ENCODE data around the gene ITLN1.
"Not testable (repeated sequence)": the region's sequence is repeated elsewhere in the genome, so short reads cannot be mapped to it uniquely, and the experiment has no call there.

ITLN1 gene

GRCh38 chr1:160916666-160917065 lies 31.7 kb upstream of the ITLN1 start:
- no peak overlapping the region for H2BK15ac ChIP-seq (ENCODE audit: low read length)
- H3K36me3 ChIP-seq (replicated peaks in 1 of 2; ENCODE audit: control insufficient read depth in 2 of 2, insufficient read depth in 2 of 2, low read length in 2 of 2) = no peaks in the 10 kb centered on the region
- H2BK120ac ChIP-seq (ENCODE audit: low read depth, low read length) = no peak overlapping the region
- H2AFZ ChIP-seq (ENCODE audit: low read length) = no peak overlapping the region
- H3K4me2 ChIP-seq (ENCODE audit: insufficient read depth, low read length, poor library complexity, severe bottlenecking) = no peak overlapping the region
- no peaks in the 10 kb centered on the region for H3K9me3 ChIP-seq (replicated peaks in 1 of 2; ENCODE audit: control insufficient read depth in 2 of 2, insufficient read depth in 1 of 2, low read depth in 1 of 2, low read length in 2 of 2)
- no peaks in the 10 kb centered on the region for H3K4me1 ChIP-seq (ENCODE audit: control insufficient read depth in 2 of 2, insufficient read depth in 1 of 2, low read depth in 1 of 2, low read length in 2 of 2)
- H3K23ac ChIP-seq (ENCODE audit: low read depth, low read length, poor library complexity) = no peak overlapping the region
- DNase-seq (ENCODE audit: low spot score) = no peak
- no peak overlapping the region for H4K8ac ChIP-seq (ENCODE audit: low read depth, low read length)
- H3K4me3 ChIP-seq (ENCODE audit: low read length in 2 of 2) = no peak overlapping the region
- H3K27me3 ChIP-seq (ENCODE audit: control insufficient read depth in 3 of 3, insufficient read depth in 3 of 3, low read depth in 1 of 3, low read length in 3 of 3) = no peaks in the 10 kb centered on the region
- no peak overlapping the region for H3K27ac ChIP-seq (replicated peaks; ENCODE audit: low read length)
- H3K4ac ChIP-seq (ENCODE audit: low read length) = no peak overlapping the region
- H2AK5ac ChIP-seq (ENCODE audit: low read depth, low read length) = no peak overlapping the region
- no peak overlapping the region for H2BK5ac ChIP-seq (ENCODE audit: low read length)
- no peak overlapping the region for H2BK12ac ChIP-seq (ENCODE audit: low read length)
- WGBS, 2 donors (ENCODE audit: extremely low coverage in 2 of 2, insufficient read length in 2 of 2, insufficient replicate concordance in 1 of 2) = no CpG with 5 or more reads among the region's 2 CpGs
- no peak overlapping the region for H3K9ac ChIP-seq (ENCODE audit: low read depth, low read length, poor library complexity)
- H3K18ac ChIP-seq (ENCODE audit: low read length) = no peak overlapping the region
- no peak overlapping the region for H3K14ac ChIP-seq (ENCODE audit: low read length)
- H3K79me1 ChIP-seq (ENCODE audit: low read depth, low read length) = no peaks in the 10 kb centered on the region
- H4K91ac ChIP-seq (ENCODE audit: low read depth, low read length, poor library complexity) = no peak overlapping the region

GRCh38 chr1:160913229-160913628 lies 28.2 kb upstream of the ITLN1 start:
- not testable (repeated sequence) for H3K14ac ChIP-seq (ENCODE audit: low read length); H3K79me1 ChIP-seq (ENCODE audit: low read depth, low read length); H3K27me3 ChIP-seq (ENCODE audit: control insufficient read depth in 3 of 3, insufficient read depth in 3 of 3, low read depth in 1 of 3, low read length in 3 of 3); H2BK12ac ChIP-seq (ENCODE audit: low read length); H2BK120ac ChIP-seq (ENCODE audit: low read depth, low read length); H3K27ac ChIP-seq (replicated peaks; ENCODE audit: low read length); H3K4me2 ChIP-seq (ENCODE audit: insufficient read depth, low read length, poor library complexity, severe bottlenecking); H4K8ac ChIP-seq (ENCODE audit: low read depth, low read length); H3K18ac ChIP-seq (ENCODE audit: low read length); H2AFZ ChIP-seq (ENCODE audit: low read length); H2AK5ac ChIP-seq (ENCODE audit: low read depth, low read length); H3K4me3 ChIP-seq (ENCODE audit: low read length in 2 of 2); H3K4ac ChIP-seq (ENCODE audit: low read length); H3K23ac ChIP-seq (ENCODE audit: low read depth, low read length, poor library complexity); H2BK15ac ChIP-seq (ENCODE audit: low read length); H4K91ac ChIP-seq (ENCODE audit: low read depth, low read length, poor library complexity); H3K36me3 ChIP-seq (replicated peaks in 1 of 2; ENCODE audit: control insufficient read depth in 2 of 2, insufficient read depth in 2 of 2, low read length in 2 of 2); H3K4me1 ChIP-seq (ENCODE audit: control insufficient read depth in 2 of 2, insufficient read depth in 1 of 2, low read depth in 1 of 2, low read length in 2 of 2); H3K9me3 ChIP-seq (replicated peaks in 1 of 2; ENCODE audit: control insufficient read depth in 2 of 2, insufficient read depth in 1 of 2, low read depth in 1 of 2, low read length in 2 of 2); H3K9ac ChIP-seq (ENCODE audit: low read depth, low read length, poor library complexity); H2BK5ac ChIP-seq (ENCODE audit: low read length); DNase-seq (ENCODE audit: low spot score)
- WGBS, 2 donors (ENCODE audit: extremely low coverage in 2 of 2, insufficient read length in 2 of 2, insufficient replicate concordance in 1 of 2) = no CpG with 5 or more reads among the region's 6 CpGs

GRCh38 chr1:160911925-160912324 lies 26.9 kb upstream of the ITLN1 start:
- Histone ChIP-seq H2BK12ac (ENCODE audit: low read length) (no peak overlapping the region), H3K27me3 (ENCODE audit: control insufficient read depth in 3 of 3, insufficient read depth in 3 of 3, low read depth in 1 of 3, low read length in 3 of 3) (no peaks in the 10 kb centered on the region), H3K23ac (ENCODE audit: low read depth, low read length, poor library complexity) (no peak overlapping the region), H3K9ac (ENCODE audit: low read depth, low read length, poor library complexity) (no peak overlapping the region), H3K18ac (ENCODE audit: low read length) (no peak overlapping the region), H2BK5ac (ENCODE audit: low read length) (no peak overlapping the region), H3K9me3 (replicated peaks in 1 of 2; ENCODE audit: control insufficient read depth in 2 of 2, insufficient read depth in 1 of 2, low read depth in 1 of 2, low read length in 2 of 2) (no peaks in the 10 kb centered on the region), H3K4me3 (ENCODE audit: low read length in 2 of 2) (no peak overlapping the region), H2AK5ac (ENCODE audit: low read depth, low read length) (no peak overlapping the region), H2AFZ (ENCODE audit: low read length) (no peak overlapping the region), H3K79me1 (ENCODE audit: low read depth, low read length) (no peaks in the 10 kb centered on the region), H4K8ac (ENCODE audit: low read depth, low read length) (no peak overlapping the region), H2BK15ac (ENCODE audit: low read length) (no peak overlapping the region), H3K36me3 (replicated peaks in 1 of 2; ENCODE audit: control insufficient read depth in 2 of 2, insufficient read depth in 2 of 2, low read length in 2 of 2) (no peaks in the 10 kb centered on the region), H3K4me2 (ENCODE audit: insufficient read depth, low read length, poor library complexity, severe bottlenecking) (no peak overlapping the region), H3K14ac (ENCODE audit: low read length) (no peak overlapping the region), H2BK120ac (ENCODE audit: low read depth, low read length) (no peak overlapping the region), H3K4me1 (ENCODE audit: control insufficient read depth in 2 of 2, insufficient read depth in 1 of 2, low read depth in 1 of 2, low read length in 2 of 2) (peaks cover 0 to 4% of the 10 kb centered on the region in 2 donors), H3K27ac (replicated peaks; ENCODE audit: low read length) (no peak overlapping the region), H4K91ac (ENCODE audit: low read depth, low read length, poor library complexity) (no peak overlapping the region), H3K4ac (ENCODE audit: low read length) (no peak overlapping the region)
- no CpG with 5 or more reads among the region's 2 CpGs for WGBS, 2 donors (ENCODE audit: extremely low coverage in 2 of 2, insufficient read length in 2 of 2, insufficient replicate concordance in 1 of 2)
- DNase-seq (ENCODE audit: low spot score) = no peak

- Histone ChIP-seq H3K27ac (replicated peaks; ENCODE audit: low read length) (no peak overlapping the region), H3K9ac (ENCODE audit: low read depth, low read length, poor library complexity) (no peak overlapping the region), H2BK15ac (ENCODE audit: low read length) (no peak overlapping the region), H2AK5ac (ENCODE audit: low read depth, low read length) (no peak overlapping the region), H3K4me2 (ENCODE audit: insufficient read depth, low read length, poor library complexity, severe bottlenecking) (no peak overlapping the region), H3K36me3 (replicated peaks in 1 of 2; ENCODE audit: control insufficient read depth in 2 of 2, insufficient read depth in 2 of 2, low read length in 2 of 2) (no peaks in the 10 kb centered on the region), H2AFZ (ENCODE audit: low read length) (no peak overlapping the region), H3K4me3 (ENCODE audit: low read length in 2 of 2) (no peak overlapping the region), H3K79me1 (ENCODE audit: low read depth, low read length) (no peaks in the 10 kb centered on the region), H4K91ac (ENCODE audit: low read depth, low read length, poor library complexity) (no peak overlapping the region), H3K4ac (ENCODE audit: low read length) (no peak overlapping the region), H2BK120ac (ENCODE audit: low read depth, low read length) (no peak overlapping the region), H3K4me1 (ENCODE audit: control insufficient read depth in 2 of 2, insufficient read depth in 1 of 2, low read depth in 1 of 2, low read length in 2 of 2) (peaks cover 0 to 4% of the 10 kb centered on the region in 2 donors), H3K23ac (ENCODE audit: low read depth, low read length, poor library complexity) (no peak overlapping the region), H3K18ac (ENCODE audit: low read length) (no peak overlapping the region), H2BK12ac (ENCODE audit: low read length) (no peak overlapping the region), H4K8ac (ENCODE audit: low read depth, low read length) (no peak overlapping the region), H3K14ac (ENCODE audit: low read length) (no peak overlapping the region), H3K9me3 (replicated peaks in 1 of 2; ENCODE audit: control insufficient read depth in 2 of 2, insufficient read depth in 1 of 2, low read depth in 1 of 2, low read length in 2 of 2) (no peaks in the 10 kb centered on the region), H2BK5ac (ENCODE audit: low read length) (no peak overlapping the region), H3K27me3 (ENCODE audit: control insufficient read depth in 3 of 3, insufficient read depth in 3 of 3, low read depth in 1 of 3, low read length in 3 of 3) (no peaks in the 10 kb centered on the region)
- WGBS, 2 donors (ENCODE audit: extremely low coverage in 2 of 2, insufficient read length in 2 of 2, insufficient replicate concordance in 1 of 2) = no CpG with 5 or more reads among the region's 7 CpGs
- DNase-seq (ENCODE audit: low spot score) = no peak
Observed at GRCh38 chr1:160911441-160911840, 26.5 kb upstream of the ITLN1 start.
